HG03354 (cell line): ENCODE data around the gene RHOD.

ENCODE experiments used
- ATAC-seq: cut with Tn5 transposase; IDR thresholded peaks from one replicate; pipeline ENCODE4 v1.9.1; 2021; ENCODE audit warnings: mild to moderate bottlenecking; ENCODE audit not compliant: unreplicated experiment, poor library complexity, severe bottlenecking

RHOD gene

DNA sequence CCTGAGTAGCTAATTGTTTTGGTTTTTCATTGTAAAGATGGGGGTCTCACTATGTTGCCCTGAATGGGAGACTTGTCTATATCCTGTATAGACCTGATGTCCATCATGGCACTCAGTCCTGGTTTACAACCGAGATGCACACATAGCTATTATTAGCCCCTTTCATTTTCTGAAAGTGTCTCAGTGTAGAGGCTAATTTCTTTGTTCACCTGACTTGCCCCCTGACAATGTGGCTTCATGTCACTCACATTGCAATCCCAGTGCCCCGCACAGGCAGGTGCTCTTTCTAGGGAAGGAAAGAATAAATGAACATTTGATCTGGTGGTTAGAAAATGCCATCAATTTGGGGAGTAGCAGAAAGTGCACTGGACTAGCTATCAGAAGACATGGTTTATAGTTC lies 49.3 kb downstream of the RHOD start:
- no peak for ATAC-seq

- no peak for ATAC-seq
Measured at GRCh38 chr11:67111261-67111660, 54.6 kb downstream of the RHOD start.

DNA sequence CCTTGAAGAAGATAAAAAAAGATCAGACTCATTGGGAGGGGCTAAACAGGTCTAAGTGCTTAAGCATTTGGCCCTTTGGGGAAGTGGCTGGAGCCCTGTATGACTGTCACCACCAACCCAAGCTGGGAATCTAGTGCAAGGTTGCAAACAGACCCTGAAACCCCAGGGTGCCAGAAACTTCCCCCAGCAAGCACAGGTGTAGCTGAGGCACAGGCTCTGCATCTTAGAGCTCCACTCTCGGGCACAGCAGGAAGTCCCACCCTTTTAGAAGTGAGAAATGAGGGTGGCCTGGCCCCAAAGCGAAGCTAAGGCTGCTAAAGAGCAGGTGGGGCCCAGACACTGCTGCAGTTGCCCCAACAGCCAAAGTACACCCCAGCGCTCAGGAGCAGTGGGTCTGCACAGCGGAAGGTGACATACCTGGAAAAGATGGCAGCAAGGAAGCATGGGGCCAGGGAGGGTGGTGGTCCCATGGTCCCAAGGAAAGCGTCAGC lies 56.6 kb downstream of the RHOD start:
- peak; percentile 59 for ATAC-seq

GRCh38 chr11:67114275-67114896 lies 57.7 kb downstream of the RHOD start:
- ATAC-seq = no peak

- no peak for ATAC-seq
Measured at GRCh38 chr11:67116758-67117105, 60.1 kb downstream of the RHOD start.

DNA sequence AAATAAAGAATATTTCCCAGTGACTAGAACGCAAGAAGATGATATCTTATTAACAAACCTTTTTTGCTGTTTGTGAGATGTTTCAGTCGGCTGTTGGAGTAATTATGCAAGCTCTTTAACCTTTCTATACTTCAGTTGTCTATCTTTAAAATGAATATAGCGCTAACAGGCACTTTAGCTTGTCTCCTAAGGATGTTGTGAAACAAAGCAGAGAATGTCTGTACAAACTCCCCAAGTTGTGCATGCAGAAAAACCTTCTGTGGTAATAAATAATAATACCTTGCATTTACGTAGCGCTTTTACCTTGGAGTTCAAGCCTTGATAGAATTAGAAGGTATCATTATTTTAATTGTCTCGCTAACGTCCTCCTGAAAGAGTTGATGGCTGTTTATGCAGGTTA lies 60.5 kb downstream of the RHOD start:
- no peak for ATAC-seq

DNA sequence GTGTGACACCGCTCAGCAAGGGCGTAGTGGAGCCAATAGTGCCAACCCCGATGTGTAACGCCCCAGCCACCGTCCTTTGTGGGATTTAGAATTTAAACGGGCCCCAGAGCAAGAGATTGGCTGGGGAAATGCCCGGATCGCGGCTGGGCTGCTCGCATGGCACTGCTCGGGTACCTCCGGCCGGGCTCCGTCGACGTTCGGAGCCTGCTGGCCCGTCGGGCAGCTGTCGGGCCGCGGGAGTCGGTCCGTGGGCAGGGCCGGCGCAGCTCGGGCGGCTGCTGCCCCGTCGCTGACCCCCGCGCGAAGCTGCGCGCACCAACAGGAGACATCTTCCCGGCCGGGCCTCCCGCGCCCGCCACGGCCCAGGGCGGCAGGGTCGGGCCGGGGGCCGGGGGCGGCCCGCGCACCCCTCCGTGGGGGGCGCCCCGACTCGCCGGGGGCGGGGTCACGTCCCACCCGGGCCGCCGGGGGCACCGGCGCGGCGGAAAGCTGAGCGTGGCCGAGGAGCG lies 61.1 kb downstream of the RHOD start:
- ATAC-seq = no peak

GRCh38 chr11:67118181-67118766 lies 61.6 kb downstream of the RHOD start:
- ATAC-seq = peak; percentile 14

- ATAC-seq = peak; percentile 67
Measured at GRCh38 chr11:67118801-67119584, 62.3 kb downstream of the RHOD start, which contains the start of gene KDM2A. KDM2A (plus strand) TSS chr11:67119263; CDS start chr11:67121317, 2,054 bp downstream.

DNA sequence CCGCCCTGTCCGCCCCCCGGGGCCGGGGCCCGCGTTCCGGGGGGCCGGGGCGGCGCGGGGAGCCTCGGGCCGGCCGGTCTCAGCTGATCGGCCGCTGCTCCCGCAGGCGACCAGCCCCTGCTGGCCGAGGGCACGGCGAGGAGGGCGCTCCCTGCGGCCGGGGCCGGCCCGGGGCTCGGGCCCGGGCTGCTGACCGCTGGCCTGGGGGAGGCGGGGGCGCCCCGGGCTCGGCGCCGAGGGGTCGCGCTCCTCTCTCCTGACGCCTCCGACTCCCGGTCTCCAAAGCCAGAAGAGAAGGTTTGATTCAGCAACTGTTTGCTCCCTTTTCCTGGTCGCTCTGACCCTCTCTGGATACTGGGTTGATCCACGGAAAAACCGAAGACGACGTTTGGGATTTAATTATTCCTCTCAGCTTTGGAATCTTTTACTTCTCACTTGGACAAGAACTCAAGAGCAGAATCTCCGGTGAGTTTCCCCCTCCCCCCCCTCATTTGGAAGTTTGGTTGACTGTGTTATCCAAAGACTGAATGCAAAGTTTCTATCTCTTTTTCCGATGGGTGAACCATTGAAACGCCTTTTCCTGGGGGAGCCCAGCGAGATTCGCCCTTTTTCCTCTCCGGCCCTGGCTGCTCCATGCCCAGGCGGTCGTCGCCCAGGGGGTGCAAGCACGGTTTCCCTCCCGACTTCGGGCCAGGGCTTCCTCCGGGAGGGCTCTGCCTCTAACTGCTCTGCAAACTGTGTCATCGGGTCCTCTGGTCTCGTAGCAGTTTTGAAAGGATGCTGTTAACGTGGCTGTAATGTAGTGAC lies 63.1 kb downstream of the RHOD start:
- ATAC-seq = peak; percentile 25

DNA sequence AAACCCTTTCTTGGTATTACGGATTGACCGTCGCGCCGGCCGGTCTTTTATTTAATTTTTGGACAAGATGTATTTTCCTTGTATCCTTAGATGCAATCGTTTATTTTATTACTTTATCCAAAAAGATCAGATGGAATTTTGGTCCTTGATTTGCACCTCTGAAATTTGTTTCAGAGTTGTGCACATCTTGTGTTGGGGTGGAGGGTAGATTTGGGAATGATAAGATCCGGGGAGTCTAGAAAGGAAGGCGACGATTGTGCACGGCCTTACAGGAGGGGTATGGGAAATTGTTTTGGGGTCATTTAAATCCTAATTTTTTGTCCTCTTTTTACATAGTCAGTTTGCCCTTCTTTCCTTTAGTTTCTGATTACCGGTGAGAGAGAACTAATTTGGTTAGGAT lies 63.8 kb downstream of the RHOD start:
- no peak for ATAC-seq

- ATAC-seq = no peak
Measured at GRCh38 chr11:67120881-67121710, 64.4 kb downstream of the RHOD start.
